ENCODE measurements around the gene BCHE. TPM values are rescaled to one million over a fixed set of nuclear protein-coding genes. Genes with fewer than 3 reads are reported as not detected.
"Not testable (repeated sequence)": the region's sequence is repeated elsewhere in the genome, so short reads cannot be mapped to it uniquely, and the experiment has no call there.

Gene BCHE
- polyA plus RNA-seq, 3 donors from 2014 or later: not detected

- no peak overlapping the region for H3K27ac Mint-ChIP-seq
- no peaks in the 10 kb centered on the region for H3K4me1 Mint-ChIP-seq
- no peak for DNase-seq
- no peaks in the 10 kb centered on the region for H3K36me3 Mint-ChIP-seq
- H3K27me3 Mint-ChIP-seq (ENCODE audit: low read depth in 3 of 3): no peaks in the 10 kb centered on the region
- H3K9me3 Mint-ChIP-seq: peaks cover 2 to 41% (median 16%) of the 10 kb centered on the region in 6 donors
- H3K4me3 Mint-ChIP-seq: no peak overlapping the region
These were observed 8.8 kb upstream of the BCHE start for GRCh38 chr3:165846056-165846455.

GRCh38 chr3:165839296-165840076 lies 2.3 kb upstream of the BCHE start:
- peak; percentile 5 to 26 (median 5) for DNase-seq
- Mint-ChIP-seq H3K4me3 (peak overlapping the region in 3 of 5 donors; percentile 27 to 36 (median 34)), H3K4me1 (peaks cover 2 to 9% of the 10 kb centered on the region in 2 donors), H3K27me3 (ENCODE audit: low read depth in 3 of 3) (peaks cover 0 to 4% (median 0%) of the 10 kb centered on the region in 3 donors), H3K27ac (peak overlapping the region in 3 of 6 donors; percentile 20 to 61 (median 32)), H3K9me3 (peaks cover 0 to 47% (median 10%) of the 10 kb centered on the region in 6 donors), H3K36me3 (no peaks in the 10 kb centered on the region)

GRCh38 chr3:165837801-165838200 lies 578 bp upstream of the BCHE start:
- Mint-ChIP-seq H3K27ac (no peak overlapping the region), H3K9me3 (peaks cover 0 to 34% (median 5%) of the 10 kb centered on the region in 6 donors), H3K36me3 (no peaks in the 10 kb centered on the region), H3K27me3 (ENCODE audit: low read depth in 3 of 3) (peaks cover 0 to 4% (median 0%) of the 10 kb centered on the region in 3 donors), H3K4me3 (no peak overlapping the region), H3K4me1 (peaks cover 2 to 9% of the 10 kb centered on the region in 2 donors)
- DNase-seq: no peak

- H3K27me3 Mint-ChIP-seq (ENCODE audit: low read depth in 3 of 3): peaks cover 0 to 4% (median 0%) of the 10 kb centered on the region in 3 donors
- H3K36me3 Mint-ChIP-seq: no peaks in the 10 kb centered on the region
- no peak overlapping the region for H3K4me3 Mint-ChIP-seq
- no peak for DNase-seq
- H3K27ac Mint-ChIP-seq: no peak overlapping the region
- peaks cover 2 to 9% of the 10 kb centered on the region in 2 donors for H3K4me1 Mint-ChIP-seq
- H3K9me3 Mint-ChIP-seq: peaks cover 0 to 27% (median under 1%) of the 10 kb centered on the region in 6 donors
These were observed 1.8 kb downstream of the BCHE start for GRCh38 chr3:165835431-165835830.

GRCh38 chr3:165830746-165831145 lies 6.5 kb downstream of the BCHE start:
- peaks cover 0 to 29% (median 4%) of the 10 kb centered on the region in 6 donors for H3K9me3 Mint-ChIP-seq
- no peaks in the 10 kb centered on the region for H3K36me3 Mint-ChIP-seq
- no peaks in the 10 kb centered on the region for H3K27me3 Mint-ChIP-seq (ENCODE audit: low read depth in 3 of 3)
- no peaks in the 10 kb centered on the region for H3K4me1 Mint-ChIP-seq
- no peak for DNase-seq
- H3K4me3 Mint-ChIP-seq: no peak overlapping the region
- H3K27ac Mint-ChIP-seq: no peak overlapping the region

- no peaks in the 10 kb centered on the region for H3K27me3 Mint-ChIP-seq (ENCODE audit: low read depth in 3 of 3)
- H3K4me3 Mint-ChIP-seq: no peak overlapping the region
- no peaks in the 10 kb centered on the region for H3K36me3 Mint-ChIP-seq
- H3K27ac Mint-ChIP-seq: no peak overlapping the region
- no peak for DNase-seq
- peaks cover 0 to 36% (median 6%) of the 10 kb centered on the region in 6 donors for H3K9me3 Mint-ChIP-seq
- H3K4me1 Mint-ChIP-seq: no peaks in the 10 kb centered on the region
These were observed 9.3 kb downstream of the BCHE start for GRCh38 chr3:165827883-165828282.

GRCh38 chr3:165827233-165827632 lies 10.0 kb downstream of the BCHE start:
- Mint-ChIP-seq H3K4me3 (no peak overlapping the region), H3K27me3 (ENCODE audit: low read depth in 3 of 3) (no peaks in the 10 kb centered on the region), H3K4me1 (no peaks in the 10 kb centered on the region), H3K36me3 (no peaks in the 10 kb centered on the region), H3K27ac (no peak overlapping the region), H3K9me3 (peaks cover 2 to 40% (median 8%) of the 10 kb centered on the region in 6 donors)
- DNase-seq: no peak

GRCh38 chr3:165820671-165821123 lies 16.5 kb downstream of the BCHE start:
- DNase-seq: no peak
- Mint-ChIP-seq H3K4me3 (no peak overlapping the region), H3K4me1 (no peaks in the 10 kb centered on the region), H3K27ac (no peak overlapping the region), H3K36me3 (no peaks in the 10 kb centered on the region), H3K27me3 (ENCODE audit: low read depth in 3 of 3) (peaks cover 0 to 4% (median 0%) of the 10 kb centered on the region in 3 donors), H3K9me3 (peaks cover 8 to 42% (median 13%) of the 10 kb centered on the region in 6 donors)

- Mint-ChIP-seq H3K36me3 (no peaks in the 10 kb centered on the region), H3K27me3 (ENCODE audit: low read depth in 3 of 3) (peaks cover 0 to 4% (median 0%) of the 10 kb centered on the region in 3 donors), H3K4me1 (no peaks in the 10 kb centered on the region), H3K9me3 (peaks cover 7 to 33% (median 10%) of the 10 kb centered on the region in 6 donors), H3K27ac (no peak overlapping the region), H3K4me3 (no peak overlapping the region)
- DNase-seq: no peak
These were observed 20.0 kb downstream of the BCHE start for GRCh38 chr3:165817160-165817709.

GRCh38 chr3:165816209-165816608 lies 21.0 kb downstream of the BCHE start:
- H3K9me3 Mint-ChIP-seq: peaks cover 6 to 31% (median 12%) of the 10 kb centered on the region in 6 donors
- no peak overlapping the region for H3K27ac Mint-ChIP-seq
- H3K4me3 Mint-ChIP-seq: no peak overlapping the region
- H3K27me3 Mint-ChIP-seq (ENCODE audit: low read depth in 3 of 3): peaks cover 0 to 4% (median 0%) of the 10 kb centered on the region in 3 donors
- H3K36me3 Mint-ChIP-seq: no peaks in the 10 kb centered on the region
- no peaks in the 10 kb centered on the region for H3K4me1 Mint-ChIP-seq
- DNase-seq: no peak

- no peak for DNase-seq
- H3K27ac Mint-ChIP-seq: no peak overlapping the region
These were observed 21.5 kb downstream of the BCHE start for GRCh38 chr3:165815682-165816081.

GRCh38 chr3:165814380-165814779 lies 22.8 kb downstream of the BCHE start:
- Mint-ChIP-seq H3K4me3 (no peak overlapping the region), H3K27ac (no peak overlapping the region), H3K4me1 (no peaks in the 10 kb centered on the region), H3K36me3 (no peaks in the 10 kb centered on the region), H3K27me3 (ENCODE audit: low read depth in 3 of 3) (peaks cover 0 to 4% (median 0%) of the 10 kb centered on the region in 3 donors), H3K9me3 (peaks cover 9 to 41% (median 14%) of the 10 kb centered on the region in 6 donors)
- DNase-seq: no peak

More at GRCh38 chr3:165815682-165816081, 21.5 kb downstream of the BCHE start:
- Mint-ChIP-seq H3K9me3 (peaks cover 6 to 32% (median 14%) of the 10 kb centered on the region in 6 donors), H3K27me3 (ENCODE audit: low read depth in 3 of 3) (peaks cover 0 to 4% (median 0%) of the 10 kb centered on the region in 3 donors), H3K4me1 (no peaks in the 10 kb centered on the region), H3K36me3 (no peaks in the 10 kb centered on the region), H3K4me3 (no peak overlapping the region)

- H3K27ac Mint-ChIP-seq; H3K36me3 Mint-ChIP-seq; H3K27me3 Mint-ChIP-seq (ENCODE audit: low read depth in 3 of 3); H3K4me1 Mint-ChIP-seq; H3K4me3 Mint-ChIP-seq; DNase-seq: not testable (repeated sequence)
- H3K9me3 Mint-ChIP-seq: peaks cover 2 to 14% (median 4%) of the 10 kb centered on the region in 6 donors
These were observed 29.3 kb downstream of the BCHE start for GRCh38 chr3:165807937-165808336.

GRCh38 chr3:165805946-165806561 lies 31.2 kb downstream of the BCHE start:
- H3K36me3 Mint-ChIP-seq: no peaks in the 10 kb centered on the region
- H3K9me3 Mint-ChIP-seq: peaks cover 2 to 26% (median 8%) of the 10 kb centered on the region in 6 donors

More at GRCh38 chr3:165805946-165806561, 31.2 kb downstream of the BCHE start:
- Mint-ChIP-seq H3K27ac (no peak overlapping the region), H3K4me3 (no peak overlapping the region), H3K27me3 (ENCODE audit: low read depth in 3 of 3) (no peaks in the 10 kb centered on the region), H3K4me1 (no peaks in the 10 kb centered on the region)
- DNase-seq: peak in 1 of 3 donors; percentile 0
